Activated CD4-positive, alpha-beta T cell treated with anti-CD3 and anti-CD28 coated beads, Interleukin-2, amount 50 U/mL, for 16 hours (primary cell): Measurements from ENCODE around the gene FTO.
"Not testable (repeated sequence)": the region's sequence is repeated elsewhere in the genome, so short reads cannot be mapped to it uniquely, and the experiment has no call there.

Experiments used
- DNase-seq: peaks from one replicate; pipeline ENCODE4 v3.0.0-alpha.2; 2020

The FTO gene

DNA sequence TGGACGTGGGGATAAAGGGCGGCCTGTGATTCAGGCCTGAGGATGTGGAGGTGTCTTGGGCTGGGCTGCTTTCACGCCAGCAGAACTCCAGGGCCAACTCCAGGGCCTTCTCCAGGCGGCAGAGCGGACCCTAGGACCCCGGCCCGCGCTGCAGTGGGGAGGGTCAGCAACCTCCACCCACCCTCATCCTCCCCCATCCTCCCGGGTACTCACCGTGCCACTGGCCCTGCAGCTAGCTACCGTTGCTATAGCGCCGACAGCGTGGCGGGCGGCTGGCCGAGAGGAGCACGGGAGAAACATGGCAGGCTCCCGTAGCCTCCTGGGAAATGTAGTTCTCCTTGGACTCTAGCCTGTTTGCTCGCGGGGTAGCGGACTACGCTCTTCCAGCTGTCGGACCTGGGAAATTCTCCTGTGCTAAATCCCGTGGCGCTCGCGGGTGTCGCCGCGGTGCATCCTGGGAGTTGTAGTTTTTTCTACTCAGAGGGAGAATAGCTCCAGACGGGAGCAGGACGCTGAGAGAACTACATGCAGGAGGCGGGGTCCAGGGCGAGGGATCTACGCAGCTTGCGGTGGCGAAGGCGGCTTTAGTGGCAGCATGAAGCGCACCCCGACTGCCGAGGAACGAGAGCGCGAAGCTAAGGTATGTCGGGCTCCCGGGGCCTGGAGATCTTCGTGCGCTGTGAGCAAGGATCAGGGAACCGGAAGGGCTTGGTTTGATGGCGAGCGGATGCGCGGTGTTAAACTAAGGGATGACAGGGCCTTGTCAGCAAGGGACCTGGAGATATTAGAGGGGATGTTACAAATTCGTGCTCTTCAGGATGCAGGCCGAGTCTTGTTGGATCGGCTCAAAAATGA lies at the start of gene FTO, which contains the start of gene RPGRIP1L:
FTO (plus strand) TSS at position 567 of the 855 bp plus-strand sequence.
RPGRIP1L (minus strand) TSS at position 270 of the 855 bp plus-strand sequence. CDS start 3,136 bp downstream, outside the sequence.
- peak; percentile 99 for DNase-seq

DNA sequence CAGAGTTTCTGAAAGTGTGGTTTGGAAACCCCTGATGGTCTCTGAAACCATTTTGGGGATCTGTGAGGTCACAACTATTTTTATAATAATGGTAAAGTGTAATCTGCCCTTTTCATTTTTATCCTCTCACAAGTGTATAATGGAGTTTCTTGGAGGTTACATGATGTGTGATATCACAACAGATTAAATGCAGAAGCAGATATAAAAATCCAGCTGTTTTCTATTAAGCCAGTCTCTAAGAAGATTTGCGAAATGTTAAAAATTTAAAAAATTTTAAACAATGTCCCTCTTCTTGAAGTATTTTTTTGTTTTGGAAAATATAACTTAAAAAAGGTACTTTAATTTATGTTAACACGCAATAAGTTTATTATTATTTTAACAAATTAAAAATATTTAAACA lies 49.0 kb upstream of the FTO start:
- no peak for DNase-seq

DNA sequence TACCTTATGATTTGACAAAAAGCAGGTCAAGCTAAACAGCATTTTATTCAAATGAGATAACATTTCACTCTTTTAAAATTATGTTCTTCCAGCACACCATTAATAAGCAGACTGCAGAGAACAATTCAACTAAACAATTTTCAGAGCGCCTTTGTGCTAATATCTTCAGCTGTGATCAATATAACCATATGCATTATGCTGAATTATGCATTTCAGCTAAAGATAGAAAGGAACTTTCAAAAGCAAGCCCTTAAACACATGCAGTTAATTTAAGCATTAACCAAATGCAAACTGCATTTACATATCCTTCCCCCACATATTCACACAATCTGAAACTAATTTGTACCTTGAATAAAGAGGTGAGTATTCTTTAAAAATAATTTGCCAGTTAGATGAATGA lies 41.9 kb upstream of the FTO start:
- no peak for DNase-seq

DNA sequence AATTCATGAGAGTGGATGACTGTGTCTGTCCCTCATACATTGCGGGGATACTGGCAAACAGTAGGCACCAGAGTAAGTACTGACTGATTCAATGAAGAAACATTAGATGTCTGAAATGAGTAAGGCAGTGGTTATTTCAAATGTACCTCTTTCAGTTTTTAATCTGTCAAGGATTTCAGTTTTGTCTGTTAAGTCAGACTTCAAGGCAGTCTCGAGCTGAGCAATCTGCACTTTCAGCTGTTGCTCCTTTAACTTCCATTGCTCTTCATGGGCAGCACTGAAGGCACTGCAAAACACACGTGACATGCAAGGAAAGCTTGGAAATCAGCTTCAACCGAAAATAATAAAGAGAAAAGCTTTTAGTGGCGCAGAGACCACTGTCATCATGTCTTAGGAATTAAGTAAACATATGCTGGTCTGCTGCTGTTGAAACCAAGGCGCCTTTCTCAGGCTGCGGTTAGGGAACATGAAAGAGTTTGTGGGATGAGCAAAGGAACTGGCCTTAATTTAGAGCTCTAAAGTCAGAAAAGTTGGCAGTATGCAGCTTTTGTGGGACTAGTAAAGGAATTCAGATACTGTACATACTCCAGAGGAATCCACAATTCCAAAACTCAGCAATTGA lies 39.1 kb upstream of the FTO start:
- DNase-seq = peak; percentile 85

DNA sequence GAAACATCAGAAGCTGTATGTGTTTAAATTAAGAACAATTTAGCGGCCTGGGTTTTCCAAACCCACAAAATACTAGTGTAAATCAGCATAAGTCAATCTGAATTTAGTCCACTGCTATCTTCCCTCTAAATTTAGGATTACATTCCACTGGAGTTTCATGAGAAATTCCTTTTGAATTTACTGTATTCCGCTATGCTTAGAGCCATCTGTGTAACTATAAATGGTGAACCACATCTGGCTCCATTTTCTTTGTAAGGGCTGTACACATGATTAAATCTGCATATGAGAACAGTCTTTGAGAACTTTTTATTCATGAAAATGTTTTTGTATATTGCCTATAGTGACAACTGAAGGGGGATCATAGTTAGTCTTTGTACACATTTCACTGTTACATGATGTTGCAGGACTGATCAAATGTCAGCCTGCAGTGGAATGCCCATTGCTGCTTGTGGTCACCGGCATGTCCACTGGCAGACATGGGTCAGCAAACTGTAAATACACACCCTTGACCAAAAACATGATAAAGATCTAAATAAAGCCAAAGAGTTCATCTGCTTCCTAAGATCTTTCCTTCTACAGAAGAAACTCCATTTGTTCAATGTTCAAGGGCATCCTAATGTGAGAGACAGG lies 37.1 kb upstream of the FTO start:
- DNase-seq = no peak

DNA sequence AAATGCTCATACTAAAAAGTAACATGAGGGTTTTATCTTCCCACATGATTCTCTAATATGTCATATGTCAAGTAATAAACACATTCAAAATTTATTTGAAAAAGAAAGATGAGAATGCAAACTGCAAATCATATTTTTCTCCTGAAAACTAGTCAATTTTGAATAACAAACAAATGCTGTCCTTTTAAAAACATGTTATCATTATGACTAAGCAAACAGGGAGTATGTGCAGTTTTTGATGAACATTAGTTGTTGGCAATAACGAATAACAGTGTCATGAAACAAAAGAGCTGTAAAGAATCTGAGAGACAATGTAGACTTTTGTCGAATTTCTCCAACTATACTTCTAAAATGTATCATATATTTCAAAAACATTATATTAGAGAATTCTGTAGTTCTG lies 35.1 kb upstream of the FTO start:
- DNase-seq = peak; percentile 7

DNA sequence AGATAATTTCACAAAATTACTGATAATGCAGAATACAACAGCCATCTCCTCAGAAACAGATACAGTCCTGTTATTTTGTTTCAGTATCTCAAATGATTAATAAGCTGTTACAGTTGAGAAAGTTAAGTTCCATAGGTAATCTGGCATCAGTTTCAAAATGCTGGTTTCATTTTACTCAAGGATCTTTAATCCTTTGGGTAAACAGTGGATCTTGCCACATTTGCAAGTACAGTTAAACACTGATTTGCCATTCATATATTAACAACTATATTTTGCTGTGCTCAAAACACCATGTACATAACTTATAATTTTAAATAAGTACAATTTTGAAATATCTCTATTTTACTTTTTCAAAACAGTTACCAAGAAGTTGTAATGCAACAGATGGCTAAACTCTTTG lies 31.5 kb upstream of the FTO start:
- DNase-seq = no peak

DNA sequence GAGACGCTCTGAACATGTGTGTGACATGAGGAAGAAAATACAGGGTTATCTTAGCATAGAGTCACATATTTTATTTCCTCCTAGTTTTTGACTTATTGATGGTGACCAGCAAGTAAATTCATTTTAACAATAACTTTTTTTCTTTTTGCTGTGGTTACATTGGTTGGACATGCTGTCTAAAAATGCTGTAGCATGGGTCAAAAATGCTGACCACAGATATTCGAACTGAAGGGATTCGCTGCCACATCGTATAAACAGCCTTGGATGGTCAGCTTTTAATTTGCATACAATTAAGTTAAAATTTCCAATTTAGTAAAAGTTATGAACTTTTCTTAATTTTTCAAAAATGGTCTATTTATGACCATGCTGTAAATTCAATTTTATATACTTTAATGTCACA lies 30.8 kb upstream of the FTO start:
- DNase-seq = no peak

DNA sequence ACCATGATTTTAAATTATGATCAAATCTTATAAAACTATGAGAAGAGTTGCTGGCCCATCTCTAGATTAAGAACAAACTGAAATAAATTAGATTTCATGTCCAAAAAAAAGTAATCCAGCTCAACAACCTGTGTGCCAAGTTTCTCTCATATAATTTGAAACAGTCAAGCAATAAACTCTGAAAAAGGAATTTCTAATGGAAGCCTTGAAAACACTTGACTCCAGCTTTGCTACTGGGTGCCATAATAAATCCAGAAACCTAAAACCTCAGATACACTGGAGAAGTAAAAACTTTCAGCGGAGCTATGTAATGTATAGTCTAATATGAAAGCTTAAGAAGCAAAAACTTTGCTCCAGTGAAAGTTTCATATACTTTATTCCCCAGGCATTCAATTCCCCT lies 25.8 kb upstream of the FTO start:
- DNase-seq = no peak

DNA sequence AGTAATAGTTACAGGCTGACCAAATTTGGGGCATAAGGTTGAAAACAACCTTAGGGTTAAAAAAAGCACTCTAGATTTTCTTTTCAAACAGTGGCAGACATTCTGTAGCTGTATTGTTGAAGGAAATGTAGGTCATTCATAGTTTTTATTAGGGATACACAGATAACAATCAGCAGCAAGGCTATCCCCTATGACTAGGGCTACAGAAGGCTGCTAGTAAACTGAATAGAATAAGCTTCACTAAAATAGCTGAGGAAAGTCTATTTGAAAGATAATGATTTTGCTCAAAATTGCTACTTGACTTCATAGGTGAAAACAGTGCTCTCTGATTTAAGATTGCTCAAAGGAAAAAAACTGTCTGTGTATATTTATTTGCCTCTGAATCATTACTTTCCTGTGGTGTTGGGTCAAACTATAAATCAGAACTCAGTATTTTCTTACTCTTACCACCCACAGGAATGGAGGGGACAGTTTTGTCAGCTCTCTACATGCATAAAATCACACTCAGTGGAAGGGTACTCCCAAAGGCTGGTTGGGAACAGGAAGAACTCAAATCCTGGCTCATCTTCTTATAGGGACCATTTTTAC lies 25.1 kb upstream of the FTO start:
- DNase-seq = no peak

DNA sequence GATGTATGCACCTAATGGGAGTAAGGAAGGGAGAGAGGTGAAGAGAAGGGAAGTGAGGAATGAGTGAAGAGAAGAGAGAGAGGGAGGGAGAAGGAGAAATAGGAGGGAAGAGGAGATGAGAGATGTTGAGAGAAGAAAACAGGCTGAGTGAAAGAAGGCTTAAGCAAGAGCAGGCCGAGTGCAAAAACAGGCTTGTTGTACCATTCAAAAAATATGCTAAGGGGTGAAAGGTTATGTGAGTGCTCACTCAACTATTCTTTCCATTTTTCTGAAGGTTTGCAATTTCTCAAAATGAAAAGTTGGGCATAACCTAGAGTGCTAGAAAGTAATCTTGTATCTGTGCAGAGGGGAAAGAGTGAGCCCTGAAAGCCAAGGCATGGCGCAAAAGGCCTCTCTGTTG lies 23.2 kb upstream of the FTO start:
- no peak for DNase-seq

DNA sequence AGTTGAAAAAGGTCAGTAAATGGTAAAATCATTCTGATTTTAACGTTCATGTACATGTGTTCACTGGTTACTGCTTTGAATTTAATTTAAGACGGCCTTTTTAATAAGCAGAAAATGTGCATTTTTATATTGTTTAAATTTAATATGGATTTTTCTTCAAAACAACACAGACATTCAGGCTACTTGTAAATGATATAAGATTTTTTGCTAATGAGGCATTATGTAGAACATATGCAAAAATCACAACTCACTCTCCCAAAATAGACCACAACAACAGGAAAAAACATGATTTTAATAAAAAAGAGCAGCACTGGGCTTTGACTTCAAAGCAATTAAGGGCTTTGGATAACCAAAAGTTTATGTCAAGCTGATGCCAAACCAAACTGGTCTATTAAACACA lies 22.6 kb upstream of the FTO start:
- no peak for DNase-seq

DNA sequence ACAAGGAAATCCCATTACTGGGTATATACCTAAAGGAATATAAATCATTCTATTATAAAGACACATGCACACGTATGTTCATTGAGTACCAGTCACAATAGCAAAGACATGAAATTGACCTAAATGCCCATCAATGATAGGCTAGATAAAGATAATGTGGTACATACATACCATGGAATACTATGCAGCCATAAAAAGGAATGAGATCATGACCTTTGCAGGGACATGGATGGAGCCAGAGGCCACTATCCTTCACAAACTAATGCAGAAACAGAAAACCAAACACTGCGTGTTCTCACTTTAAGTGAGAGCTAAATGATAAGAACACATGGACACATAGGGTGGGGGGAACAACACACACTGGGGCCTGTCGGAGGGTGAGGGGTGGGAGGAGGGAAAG lies 18.6 kb upstream of the FTO start:
- not testable (repeated sequence) for DNase-seq

DNA sequence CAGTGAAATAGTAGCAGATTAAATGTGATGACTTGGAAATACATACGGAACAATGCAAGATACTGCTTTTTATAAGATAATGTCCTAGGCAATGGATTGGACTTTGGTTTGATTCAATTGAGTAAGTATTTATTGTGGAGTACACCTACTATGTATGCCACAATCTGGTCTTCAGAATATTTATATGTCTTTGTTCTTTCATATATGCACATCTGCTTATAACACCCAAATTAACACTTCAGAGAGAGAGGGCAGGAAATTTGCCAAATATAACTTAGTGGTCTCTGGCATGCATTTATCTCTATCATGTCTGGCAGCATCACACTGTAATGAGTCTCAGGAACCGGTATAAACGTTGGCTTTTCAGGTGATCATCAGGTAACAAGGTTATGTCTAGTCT lies 17.2 kb upstream of the FTO start:
- DNase-seq = no peak

DNA sequence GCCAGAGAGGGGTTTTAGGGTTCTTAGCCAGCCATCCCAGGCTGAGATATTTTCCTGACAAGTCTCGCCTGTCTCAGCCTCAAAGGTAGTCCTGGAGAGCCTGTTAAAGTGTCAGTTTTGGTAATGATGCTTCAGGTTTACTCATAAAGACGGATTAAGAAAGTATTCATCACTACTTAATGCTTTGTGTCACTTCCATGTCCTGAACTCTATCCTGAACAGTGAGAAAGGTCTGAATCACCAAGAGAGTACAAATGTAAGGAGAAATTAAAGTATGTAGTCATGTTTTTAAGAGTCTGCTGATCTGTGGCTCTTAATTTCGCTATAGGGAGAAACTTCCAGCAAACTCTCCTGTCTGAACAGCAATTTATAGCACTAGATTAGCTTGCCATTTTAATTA lies 14.3 kb upstream of the FTO start:
- no peak for DNase-seq

DNA sequence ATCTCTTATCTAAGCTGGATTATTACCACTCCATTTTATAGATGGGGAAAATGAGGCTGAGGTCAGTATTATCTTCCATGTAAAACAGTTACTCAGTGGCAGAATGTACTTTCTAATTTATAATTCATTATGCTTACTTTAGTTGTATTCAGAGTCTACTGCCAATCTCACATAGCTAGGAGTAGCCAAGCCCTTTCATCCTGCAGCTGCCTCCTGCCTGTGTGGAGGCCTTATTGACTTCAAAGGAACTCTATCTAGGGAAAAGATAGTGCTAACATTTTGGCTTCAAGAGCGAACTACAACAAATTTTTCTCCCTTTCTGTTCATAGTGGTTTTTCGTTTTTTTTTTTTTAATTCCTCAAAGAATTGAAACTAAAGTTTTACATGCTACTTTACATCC lies 13.2 kb upstream of the FTO start:
- no peak for DNase-seq

DNA sequence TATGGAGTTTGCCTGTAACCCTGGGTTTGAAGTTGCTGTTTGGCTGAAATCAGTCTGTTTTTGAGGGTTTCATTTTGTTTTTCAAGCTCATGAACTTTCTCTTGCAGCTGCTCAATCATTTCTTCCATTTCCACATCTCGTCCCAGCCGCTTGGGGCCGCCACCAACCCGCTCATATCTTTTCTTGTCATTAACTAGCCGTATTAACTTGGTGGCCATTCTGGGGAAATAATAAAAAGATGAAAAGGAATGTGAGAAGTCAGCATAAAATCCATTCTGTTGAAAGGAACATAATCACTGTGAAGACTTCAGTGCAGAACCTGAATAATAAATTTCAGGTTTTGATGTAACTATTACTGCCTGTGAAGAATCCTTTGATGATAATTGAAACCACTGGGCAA lies 11.8 kb upstream of the FTO start:
- no peak for DNase-seq

DNA sequence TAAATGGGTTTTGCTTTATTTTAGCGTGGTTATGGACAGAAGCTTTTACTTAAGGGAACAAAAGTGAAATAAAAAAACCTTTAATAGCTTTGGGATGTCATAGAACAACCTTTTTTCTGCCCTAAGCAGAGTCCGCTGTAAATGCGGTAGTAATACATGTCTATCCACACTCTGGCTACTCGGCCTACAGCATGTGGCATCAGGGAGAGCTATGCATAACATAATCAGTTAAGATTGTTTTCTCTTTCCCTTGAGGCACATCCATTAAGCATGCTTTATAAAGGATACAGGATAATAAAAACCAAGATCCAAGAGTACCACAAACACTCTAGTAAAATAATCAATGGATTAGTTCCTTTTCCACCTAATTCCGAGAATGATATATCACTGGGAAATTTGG lies 10.6 kb upstream of the FTO start:
- no peak for DNase-seq

DNA sequence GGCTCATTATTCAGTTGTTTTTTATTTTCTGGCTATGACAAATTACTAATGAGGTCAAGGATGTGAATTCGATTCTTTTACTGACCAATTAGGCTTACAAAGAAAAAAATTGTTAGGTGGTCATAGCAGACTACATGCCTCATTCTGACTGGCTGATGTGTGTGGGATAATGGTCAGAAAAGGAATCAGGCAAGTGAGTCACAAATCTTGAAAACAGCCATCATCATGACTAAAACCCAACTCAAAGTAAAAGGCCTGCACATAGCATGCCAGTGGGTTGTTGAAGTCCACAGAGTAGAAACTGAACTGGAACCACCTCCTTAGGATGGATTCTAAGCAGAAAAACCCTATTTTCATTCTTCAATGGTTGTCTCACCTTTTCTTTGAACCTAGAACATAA lies 8.9 kb upstream of the FTO start:
- DNase-seq = peak; percentile 13

DNA sequence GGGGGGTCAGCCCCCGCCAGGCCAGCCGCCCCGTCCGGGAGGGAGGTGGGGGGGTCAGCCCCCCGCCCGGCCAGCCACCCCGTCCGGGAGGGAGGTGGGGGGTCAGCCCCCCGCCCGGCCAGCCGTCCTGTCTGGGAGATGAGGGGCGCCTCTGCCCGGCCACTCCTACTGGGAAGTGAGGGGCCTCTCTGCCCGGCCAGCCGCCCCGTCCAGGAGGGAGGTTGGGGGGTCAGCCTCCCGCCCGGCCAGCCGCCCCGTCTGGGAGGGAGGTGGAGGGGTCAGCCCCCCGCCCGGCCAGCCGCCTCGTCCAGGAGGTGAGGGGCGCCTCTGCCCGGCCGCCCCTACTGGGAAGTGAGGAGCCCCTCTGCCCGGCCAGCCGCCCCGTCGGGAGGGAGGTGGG lies 5.7 kb upstream of the FTO start:
- not testable (repeated sequence) for DNase-seq

DNA sequence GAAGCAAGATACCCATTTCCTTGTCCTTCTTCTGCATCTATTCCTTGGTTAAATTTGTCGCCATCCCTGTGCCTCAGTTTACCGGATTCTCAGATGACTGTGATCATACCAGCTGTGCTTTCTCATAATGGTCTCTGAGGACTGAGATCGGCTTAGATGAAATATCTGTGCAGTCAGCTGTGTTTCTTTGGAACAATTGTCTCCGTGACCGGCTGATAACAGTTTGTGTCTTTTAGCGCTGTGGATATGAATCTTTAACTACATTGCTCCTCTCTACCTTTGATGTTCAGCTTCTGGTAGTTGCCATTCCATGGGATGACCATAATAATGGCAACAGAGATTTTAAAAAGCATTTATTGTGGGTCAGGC lies 473 bp downstream of the FTO start:
- no peak for DNase-seq

DNA sequence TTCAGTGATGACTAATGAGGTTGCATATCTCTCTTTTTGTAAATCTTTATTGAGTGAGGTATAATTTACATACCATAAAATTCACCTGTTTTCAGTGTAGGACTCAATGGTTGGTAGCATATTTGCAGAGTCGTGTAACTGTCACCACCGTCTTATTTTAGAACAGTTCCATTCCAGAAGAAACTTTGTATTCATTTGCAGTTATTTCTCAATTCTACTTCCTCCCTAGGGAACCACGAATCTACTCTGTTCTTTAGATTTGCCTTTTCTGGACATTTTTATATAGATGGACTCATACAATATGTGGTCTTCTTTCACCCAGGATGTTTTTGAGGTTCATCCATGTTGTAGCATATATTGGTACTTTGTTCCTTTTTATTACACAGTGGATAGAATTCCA lies 3.7 kb downstream of the FTO start:
- DNase-seq = no peak

DNA sequence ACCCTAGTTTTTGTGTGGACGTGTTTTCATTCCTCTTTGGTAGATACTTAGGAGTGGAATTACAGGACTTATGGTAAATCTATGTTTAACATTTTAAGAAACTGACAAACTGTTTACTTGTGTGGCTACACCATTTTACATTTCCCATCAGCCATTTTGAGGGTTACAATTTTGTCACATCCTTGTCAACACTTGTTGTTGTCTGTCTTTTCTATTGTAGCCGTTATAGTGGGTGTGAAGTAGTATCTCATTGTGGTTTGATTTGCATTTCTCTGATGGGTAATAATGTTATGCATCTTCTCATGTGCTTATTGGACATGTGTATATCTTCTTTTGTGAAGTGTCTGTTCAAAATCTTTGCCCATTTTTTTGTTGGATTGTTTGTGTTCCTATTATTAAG lies 4.5 kb downstream of the FTO start:
- no peak for DNase-seq

DNA sequence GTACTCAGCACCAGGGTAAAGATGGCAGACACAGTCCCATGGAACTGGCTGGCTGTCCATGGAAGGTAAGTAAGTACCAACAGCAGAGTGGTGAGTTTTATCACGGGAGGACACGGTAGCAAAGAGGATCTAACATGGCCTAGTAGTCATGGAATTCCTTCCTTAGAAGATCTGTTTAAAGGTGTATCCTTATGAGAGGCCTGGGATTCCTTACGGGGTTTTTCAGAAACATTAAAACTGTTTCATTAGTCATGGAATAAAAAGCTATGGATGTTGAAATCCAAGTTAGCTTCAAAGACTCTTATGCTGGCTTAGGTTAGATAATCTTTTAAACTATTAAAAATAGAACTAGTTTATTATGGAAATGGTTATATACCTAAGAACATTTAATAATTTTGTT lies 7.4 kb downstream of the FTO start:
- no peak for DNase-seq
